Measurements from ENCODE around the gene SDF4.

SDF4 gene

GRCh38 chr1:1179983-1180861 is 51.6 kb downstream of the SDF4 start:
- ChIA-PET POLR2A (no interaction called here), CTCF (interaction anchor here (0.7 kb wide), 1 partner anchor 58 kb away, joined by 5 read pairs; no protein-coding TSS in a partner anchor)
- Histone ChIP-seq H3K27ac (ENCODE audit: extremely low read depth, low read depth, low read length) (no peak overlapping the region), H3K4me3 (ENCODE audit: low read depth, low read length) (no peak overlapping the region), H3K9me3 (ENCODE audit: control insufficient read depth, insufficient read depth, low read depth, low read length) (no peaks in the 10 kb centered on the region), H3K4me1 (ENCODE audit: control insufficient read depth, insufficient read depth, low read length) (no peaks in the 10 kb centered on the region), H3K36me3 (ENCODE audit: control insufficient read depth in 2 of 2, insufficient read depth in 1 of 2, low read length in 2 of 2) (no peaks in the 10 kb centered on the region)
- no peak for TF ChIP-seq ZFP37 (tag by site-specific recombination; IDR thresholded peaks at IDR 0.05)
- TF ChIP-seq SETDB1 (IDR thresholded peaks at IDR 0.05; ENCODE audit: insufficient read length, low read length), result no peak
- no peak for TF ChIP-seq ZNF146 (tag by site-specific recombination; IDR thresholded peaks at IDR 0.05)
- no peak for TF ChIP-seq ZNF514 (tag by site-specific recombination; IDR thresholded peaks at IDR 0.05)
- no peak for TF ChIP-seq ZNF121 (tag by site-specific recombination; IDR thresholded peaks at IDR 0.05)
- TF ChIP-seq FEZF1 (tag by site-specific recombination; IDR thresholded peaks at IDR 0.05), result no peak
- TF ChIP-seq ZNF600 (tag by site-specific recombination; IDR thresholded peaks at IDR 0.05), result 0 out of 2 replicates have a peak, but pooled peaks have one; percentile 17

- ChIA-PET POLR2A (no interaction called here), CTCF (interaction anchor here (0.7 kb wide), 1 partner anchor 57 kb away, joined by 5 read pairs; no protein-coding TSS in a partner anchor)
- no peak overlapping the region for H3K27ac ChIP-seq (ENCODE audit: extremely low read depth, low read depth, low read length)
- no peaks in the 10 kb centered on the region for H3K4me1 ChIP-seq (ENCODE audit: control insufficient read depth, insufficient read depth, low read length)
- no peaks in the 10 kb centered on the region for H3K36me3 ChIP-seq (ENCODE audit: control insufficient read depth in 2 of 2, insufficient read depth in 1 of 2, low read length in 2 of 2)
- no peak overlapping the region for H3K4me3 ChIP-seq (ENCODE audit: low read depth, low read length)
- TF ChIP-seq BCL11B (tag by site-specific recombination; IDR thresholded peaks at IDR 0.05; ENCODE audit: low read depth), result peak; percentile 41; the same call in 1 of the 2 replicates
- no peak for TF ChIP-seq TSHZ1 (tag by site-specific recombination; IDR thresholded peaks at IDR 0.05; ENCODE audit: borderline replicate concordance)
- H3K9me3 ChIP-seq (ENCODE audit: control insufficient read depth, insufficient read depth, low read depth, low read length), result no peaks in the 10 kb centered on the region
Observed at GRCh38 chr1:1179346-1179982, 52.3 kb downstream of the SDF4 start.

GRCh38 chr1:1178794-1179331 is 52.9 kb downstream of the SDF4 start:
- H3K27ac ChIP-seq (ENCODE audit: extremely low read depth, low read depth, low read length), result no peak overlapping the region
- POLR2A ChIA-PET, result no interaction called here
- CTCF ChIA-PET, result interaction anchor here (0.8 kb wide), 1 partner anchor 58 kb away, joined by 4 read pairs; no protein-coding TSS in a partner anchor
- no peaks in the 10 kb centered on the region for H3K4me1 ChIP-seq (ENCODE audit: control insufficient read depth, insufficient read depth, low read length)
- H3K36me3 ChIP-seq (ENCODE audit: control insufficient read depth in 2 of 2, insufficient read depth in 1 of 2, low read length in 2 of 2), result no peaks in the 10 kb centered on the region
- no peaks in the 10 kb centered on the region for H3K9me3 ChIP-seq (ENCODE audit: control insufficient read depth, insufficient read depth, low read depth, low read length)
- no peak overlapping the region for H3K4me3 ChIP-seq (ENCODE audit: low read depth, low read length)
- TF ChIP-seq ZNF248 (tag by site-specific recombination; IDR thresholded peaks at IDR 0.05) (no peak), ZNF132 (tag by site-specific recombination; IDR thresholded peaks at IDR 0.05; ENCODE audit: borderline replicate concordance) (no peak), ZNF513 (tag by site-specific recombination; IDR thresholded peaks at IDR 0.05) (no peak), ZNF585B (tag by site-specific recombination; IDR thresholded peaks at IDR 0.05) (no peak), ZNF548 (tag by site-specific recombination; IDR thresholded peaks at IDR 0.05) (no peak), ZNF48 (tag by site-specific recombination; IDR thresholded peaks at IDR 0.05) (no peak), ZNF324 (tag by site-specific recombination; IDR thresholded peaks at IDR 0.05) (no peak), ZNF391 (tag by site-specific recombination; IDR thresholded peaks at IDR 0.05; ENCODE audit: borderline replicate concordance, low read depth) (no peak), TCF7L2 (IDR thresholded peaks at IDR 0.05; ENCODE audit: borderline replicate concordance, low read depth, low read length) (no peak), HOXA7 (CRISPR knock-in tag; IDR thresholded peaks at IDR 0.05; ENCODE audit: borderline replicate concordance) (no peak), EGR2 (tag by site-specific recombination; IDR thresholded peaks at IDR 0.05; ENCODE audit: low read depth) (no peak), ZNF701 (tag by site-specific recombination; IDR thresholded peaks at IDR 0.05) (no peak), ZFHX2 (tag by site-specific recombination; conservative IDR thresholded peaks at IDR 0.05) (no peak), ZNF138 (tag by site-specific recombination; IDR thresholded peaks at IDR 0.05; ENCODE audit: borderline replicate concordance) (no peak), ZSCAN18 (tag by site-specific recombination; IDR thresholded peaks at IDR 0.05) (no peak)
